ENCODE measurements around the gene MKX. TPM values are rescaled to one million over a fixed set of nuclear protein-coding genes. Genes with fewer than 3 reads are reported as not detected.

Gene MKX
- total RNA-seq, 4 donors from 2014 or later = 0.28 to 0.94 TPM; not detected in 2

DNA sequence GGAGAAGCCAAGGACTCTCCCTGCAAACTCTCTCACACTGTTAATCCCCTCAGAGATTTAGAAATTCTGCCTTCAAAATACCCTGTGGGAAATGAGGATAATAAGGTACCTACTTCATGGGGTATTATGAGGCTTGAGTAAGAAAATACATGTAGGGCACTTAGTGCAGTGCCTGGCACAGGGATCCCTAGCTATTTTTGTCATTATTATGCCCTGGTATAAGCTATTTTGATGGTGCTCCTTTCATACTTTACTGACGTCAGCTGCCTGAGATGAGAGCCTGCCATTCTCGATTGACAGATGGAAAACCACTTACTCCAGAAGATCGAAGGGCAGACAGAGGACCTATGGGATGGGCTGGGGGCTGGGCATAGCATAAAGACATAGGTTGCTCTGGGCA is 30.1 kb downstream of the MKX start:
- Histone ChIP-seq H3K36me3 (no peaks in the 10 kb centered on the region), H3K4me1 (no peaks in the 10 kb centered on the region), H3K27ac (no peak overlapping the region), H3K9me3 (no peaks in the 10 kb centered on the region), H3K4me3 (no peak overlapping the region), H3K27me3 (no peaks in the 10 kb centered on the region)
- TF ChIP-seq POLR2A (IDR thresholded peaks at IDR 0.05) = no peak
- TF ChIP-seq, protein P1, sequence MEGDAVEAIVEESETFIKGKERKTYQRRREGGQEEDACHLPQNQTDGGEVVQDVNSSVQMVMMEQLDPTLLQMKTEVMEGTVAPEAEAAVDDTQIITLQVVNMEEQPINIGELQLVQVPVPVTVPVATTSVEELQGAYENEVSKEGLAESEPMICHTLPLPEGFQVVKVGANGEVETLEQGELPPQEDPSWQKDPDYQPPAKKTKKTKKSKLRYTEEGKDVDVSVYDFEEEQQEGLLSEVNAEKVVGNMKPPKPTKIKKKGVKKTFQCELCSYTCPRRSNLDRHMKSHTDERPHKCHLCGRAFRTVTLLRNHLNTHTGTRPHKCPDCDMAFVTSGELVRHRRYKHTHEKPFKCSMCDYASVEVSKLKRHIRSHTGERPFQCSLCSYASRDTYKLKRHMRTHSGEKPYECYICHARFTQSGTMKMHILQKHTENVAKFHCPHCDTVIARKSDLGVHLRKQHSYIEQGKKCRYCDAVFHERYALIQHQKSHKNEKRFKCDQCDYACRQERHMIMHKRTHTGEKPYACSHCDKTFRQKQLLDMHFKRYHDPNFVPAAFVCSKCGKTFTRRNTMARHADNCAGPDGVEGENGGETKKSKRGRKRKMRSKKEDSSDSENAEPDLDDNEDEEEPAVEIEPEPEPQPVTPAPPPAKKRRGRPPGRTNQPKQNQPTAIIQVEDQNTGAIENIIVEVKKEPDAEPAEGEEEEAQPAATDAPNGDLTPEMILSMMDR (IDR thresholded peaks at IDR 0.05) = no peak
- DNase-seq = no peak

DNA sequence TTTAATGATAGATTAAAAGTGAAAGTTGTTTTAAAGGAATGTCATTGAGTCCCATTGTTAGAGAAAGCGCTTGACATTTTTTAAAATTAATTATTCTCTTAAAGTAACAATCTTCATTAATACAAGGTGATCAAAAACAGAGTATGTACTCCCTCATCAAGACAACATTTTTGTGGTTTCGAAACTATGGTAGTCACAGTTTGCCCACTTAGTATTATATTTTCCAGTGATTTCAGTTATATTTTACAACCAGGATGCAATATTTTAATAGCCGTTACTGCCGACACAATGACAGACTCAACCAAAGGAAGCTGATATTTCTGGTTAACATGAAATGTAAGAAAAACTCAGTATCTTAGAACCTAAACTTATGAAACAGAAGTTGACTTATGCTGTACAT is 31.3 kb downstream of the MKX start:
- H3K4me3 ChIP-seq = no peak overlapping the region
- no peaks in the 10 kb centered on the region for H3K36me3 ChIP-seq
- H3K9me3 ChIP-seq = no peaks in the 10 kb centered on the region
- no peak for DNase-seq
- TF ChIP-seq, protein P1 (IDR thresholded peaks at IDR 0.05) = no peak
- no peak for TF ChIP-seq POLR2A (IDR thresholded peaks at IDR 0.05)
- no peak overlapping the region for H3K27ac ChIP-seq
- no peaks in the 10 kb centered on the region for H3K27me3 ChIP-seq
- no peaks in the 10 kb centered on the region for H3K4me1 ChIP-seq

DNA sequence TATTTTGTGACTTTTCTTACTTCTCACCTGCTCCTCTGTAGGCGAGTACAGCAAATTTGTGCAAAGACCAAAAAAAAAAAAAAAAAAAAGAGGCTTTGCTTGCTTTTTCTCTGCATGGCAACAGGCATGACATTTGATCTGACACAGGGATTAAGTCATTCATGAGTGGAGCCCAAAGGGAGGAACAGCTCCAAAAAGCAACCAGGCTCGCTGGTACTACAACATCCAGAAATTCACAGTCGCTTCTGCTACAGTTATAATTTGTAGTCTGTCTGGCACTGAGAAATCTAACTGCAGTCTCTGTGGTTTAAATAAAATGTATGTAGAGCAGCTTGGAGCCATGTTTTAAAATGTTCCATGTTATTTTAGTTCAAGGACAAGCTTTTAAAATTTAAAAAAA is 31.7 kb downstream of the MKX start:
- no peak for DNase-seq
- TF ChIP-seq, protein P1 (IDR thresholded peaks at IDR 0.05) = no peak
- H3K27ac ChIP-seq = no peak overlapping the region
- H3K4me3 ChIP-seq = no peak overlapping the region
- H3K36me3 ChIP-seq = no peaks in the 10 kb centered on the region
- H3K27me3 ChIP-seq = no peaks in the 10 kb centered on the region
- H3K9me3 ChIP-seq = no peaks in the 10 kb centered on the region
- H3K4me1 ChIP-seq = no peaks in the 10 kb centered on the region

DNA sequence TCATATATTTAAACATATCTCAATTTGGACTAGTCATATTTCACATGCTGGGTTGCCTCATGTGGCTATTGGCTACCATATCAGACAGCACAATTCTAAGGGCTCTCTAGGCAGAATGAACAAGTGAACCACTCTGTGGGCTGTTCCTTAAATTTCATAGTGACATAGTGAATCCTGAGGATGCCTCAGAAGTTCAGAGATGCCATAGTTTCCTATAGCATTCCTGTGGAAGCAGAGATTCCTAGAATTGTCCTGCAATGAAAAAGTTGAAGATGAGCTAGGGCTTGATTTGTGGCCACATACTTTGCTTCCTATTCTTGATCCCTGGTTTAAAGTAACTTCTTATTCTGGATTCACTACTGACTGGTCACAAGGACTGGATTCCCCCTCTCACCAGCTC is 35.6 kb downstream of the MKX start:
- H3K27ac ChIP-seq = no peak overlapping the region
- TF ChIP-seq, protein P1 (IDR thresholded peaks at IDR 0.05) = no peak
- no peak for TF ChIP-seq POLR2A (IDR thresholded peaks at IDR 0.05)
- H3K36me3 ChIP-seq = no peaks in the 10 kb centered on the region
- DNase-seq = no peak
- H3K9me3 ChIP-seq = no peaks in the 10 kb centered on the region
- no peaks in the 10 kb centered on the region for H3K27me3 ChIP-seq
- no peak overlapping the region for H3K4me3 ChIP-seq
- H3K4me1 ChIP-seq = no peaks in the 10 kb centered on the region

DNA sequence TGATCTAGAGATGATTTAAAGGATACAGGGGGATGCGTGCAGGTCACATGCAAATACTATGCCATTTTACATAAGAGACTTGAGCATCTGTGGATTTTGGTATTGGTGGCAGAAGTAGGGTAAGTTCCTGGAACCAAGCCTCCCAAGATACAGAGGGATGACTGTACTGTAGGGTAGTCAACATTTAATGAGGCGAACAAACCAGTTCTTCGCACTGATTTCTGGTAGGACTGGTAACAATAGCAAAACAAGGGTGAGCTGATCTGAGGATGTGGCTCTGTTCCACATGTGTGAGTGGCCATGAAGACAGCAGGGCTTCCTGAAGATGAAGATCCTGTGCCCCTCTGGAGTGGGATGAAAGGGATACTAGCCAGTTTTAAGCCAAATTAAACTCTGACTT is 36.3 kb downstream of the MKX start:
- H3K27me3 ChIP-seq = no peaks in the 10 kb centered on the region
- TF ChIP-seq, protein P1 (IDR thresholded peaks at IDR 0.05) = no peak
- TF ChIP-seq POLR2A (IDR thresholded peaks at IDR 0.05) = no peak
- DNase-seq = no peak
- no peaks in the 10 kb centered on the region for H3K4me1 ChIP-seq
- H3K27ac ChIP-seq = no peak overlapping the region
- no peaks in the 10 kb centered on the region for H3K9me3 ChIP-seq
- no peaks in the 10 kb centered on the region for H3K36me3 ChIP-seq
- no peak overlapping the region for H3K4me3 ChIP-seq

DNA sequence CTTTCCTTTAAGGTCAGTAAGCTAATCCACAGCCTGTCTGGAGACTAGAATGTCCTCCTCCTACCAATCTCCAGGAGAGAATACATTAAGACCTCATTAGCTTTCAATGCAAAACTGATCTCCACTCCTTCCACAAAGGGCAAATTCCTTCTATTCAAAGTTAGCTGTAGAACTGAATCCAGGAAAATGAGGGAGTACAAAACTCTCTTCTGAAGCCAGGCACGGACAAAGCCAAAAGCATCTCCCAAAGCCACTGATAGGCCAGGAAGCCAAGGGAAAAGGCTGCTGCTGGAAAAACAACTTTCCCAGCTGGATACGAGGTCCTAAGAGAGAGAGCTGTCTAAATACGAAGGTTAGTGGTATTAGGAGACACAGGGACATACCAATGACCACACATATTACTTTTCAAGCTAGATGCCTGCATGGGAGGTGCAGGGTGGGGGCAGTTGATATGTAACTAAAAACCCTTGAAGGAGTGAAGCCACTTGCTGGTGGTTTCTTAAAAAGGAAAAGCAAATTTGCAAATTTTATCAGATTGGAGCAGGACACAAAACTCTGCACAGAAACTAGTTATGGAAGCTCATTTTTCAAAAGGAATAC is 43.6 kb downstream of the MKX start:
- Histone ChIP-seq H3K4me1 (no peaks in the 10 kb centered on the region), H3K4me3 (no peak overlapping the region), H3K27me3 (no peaks in the 10 kb centered on the region), H3K36me3 (no peaks in the 10 kb centered on the region), H3K9me3 (no peaks in the 10 kb centered on the region), H3K27ac (no peak overlapping the region)
- DNase-seq = no peak
- no peak for TF ChIP-seq POLR2A (IDR thresholded peaks at IDR 0.05)
- TF ChIP-seq, protein P1 (IDR thresholded peaks at IDR 0.05) = no peak
